ENCODE data around the gene AMDHD2.
"Not testable (repeated sequence)": the region's sequence is repeated elsewhere in the genome, so short reads cannot be mapped to it uniquely, and the experiment has no call there.

DNA sequence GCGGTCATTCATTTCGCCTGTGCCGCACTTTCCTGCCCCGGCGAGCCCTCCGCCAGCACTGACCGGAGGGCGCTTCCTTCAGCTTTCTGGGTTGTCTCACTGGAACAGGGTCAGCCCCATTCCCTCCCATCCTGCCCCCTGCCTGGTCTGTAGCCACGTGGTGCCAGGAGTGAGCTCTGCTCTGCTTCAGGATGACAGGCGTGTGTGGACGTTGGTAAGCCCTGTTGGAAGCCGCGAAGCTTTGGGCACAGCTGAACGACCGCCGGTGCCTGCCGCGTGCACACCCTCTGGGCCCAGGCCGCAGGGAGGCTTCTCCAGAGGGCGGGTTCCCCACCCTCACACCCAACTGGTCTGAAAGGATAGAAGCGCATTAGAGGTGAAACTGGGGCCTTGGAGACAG is 60.6 kb downstream of the AMDHD2 start:
- TF ChIP-seq POLR2A (IDR thresholded peaks at IDR 0.05): not testable (repeated sequence)
- TF ChIP-seq, protein P1, sequence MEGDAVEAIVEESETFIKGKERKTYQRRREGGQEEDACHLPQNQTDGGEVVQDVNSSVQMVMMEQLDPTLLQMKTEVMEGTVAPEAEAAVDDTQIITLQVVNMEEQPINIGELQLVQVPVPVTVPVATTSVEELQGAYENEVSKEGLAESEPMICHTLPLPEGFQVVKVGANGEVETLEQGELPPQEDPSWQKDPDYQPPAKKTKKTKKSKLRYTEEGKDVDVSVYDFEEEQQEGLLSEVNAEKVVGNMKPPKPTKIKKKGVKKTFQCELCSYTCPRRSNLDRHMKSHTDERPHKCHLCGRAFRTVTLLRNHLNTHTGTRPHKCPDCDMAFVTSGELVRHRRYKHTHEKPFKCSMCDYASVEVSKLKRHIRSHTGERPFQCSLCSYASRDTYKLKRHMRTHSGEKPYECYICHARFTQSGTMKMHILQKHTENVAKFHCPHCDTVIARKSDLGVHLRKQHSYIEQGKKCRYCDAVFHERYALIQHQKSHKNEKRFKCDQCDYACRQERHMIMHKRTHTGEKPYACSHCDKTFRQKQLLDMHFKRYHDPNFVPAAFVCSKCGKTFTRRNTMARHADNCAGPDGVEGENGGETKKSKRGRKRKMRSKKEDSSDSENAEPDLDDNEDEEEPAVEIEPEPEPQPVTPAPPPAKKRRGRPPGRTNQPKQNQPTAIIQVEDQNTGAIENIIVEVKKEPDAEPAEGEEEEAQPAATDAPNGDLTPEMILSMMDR (IDR thresholded peaks at IDR 0.05): not testable (repeated sequence)

Data from breast epithelium (tissue), 3 donors.